H1 (cell line): ENCODE measurements around the gene CCDC71. TPM values are rescaled to one million over a fixed set of nuclear protein-coding genes. Genes with fewer than 3 reads are reported as not detected.

Experiments used
- CTCF ChIA-PET: fragments of 300-600 bp; sonication (Branson Sonifier 250); formaldehyde crosslinking; loops from one replicate; lab custom pipeline; 2021; ENCODE audit not compliant: partially characterized antibody; lab: Charles Lee
- POLR2A ChIA-PET: fragments of 300-600 bp; sonication (Branson Sonifier 250); formaldehyde crosslinking; loops from one replicate; lab custom pipeline; 2021; ENCODE audit warnings: inconsistent platforms; ENCODE audit not compliant: partially characterized antibody; lab: Charles Lee
- DNase-seq, 2 experiments: peaks; one replicate each; pipeline versions ENCODE4 v3.0.0 to v3.0.0-alpha.2; 2010 to 2022; ENCODE audit warnings: low spot score in 2 of 2, low read depth in 1 of 2, mixed read lengths in 1 of 2
- FAIRE-seq: peaks from 2 replicates; lab custom pipeline; 2011; peaks lifted over from hg19 to GRCh38; lab: Jason Lieb, UNC
- H2AFZ ChIP-seq: 2 replicates; pipeline ENCODE4 v1.8.1; 2012; ENCODE audit warnings: low read length, inconsistent platforms
- H2AK5ac ChIP-seq: 2 replicates; pipeline ENCODE4 v1.6.1; 2013; ENCODE audit warnings: low read depth, low read length
- H2BK120ac ChIP-seq: replicated peaks from 2 replicates; pipeline ENCODE3; 2013; ENCODE audit warnings: low read depth, low read length, inconsistent platforms
- H2BK12ac ChIP-seq: 2 replicates; pipeline ENCODE4 v1.6.1; 2013; ENCODE audit warnings: low read depth, low read length
- H2BK15ac ChIP-seq: 2 replicates; pipeline ENCODE4 v1.6.1; 2013; ENCODE audit warnings: low read length
- H2BK20ac ChIP-seq: 2 replicates; pipeline ENCODE4 v1.6.1; 2013; ENCODE audit warnings: low read length
- H2BK5ac ChIP-seq: 2 replicates; pipeline ENCODE4 v1.6.1; 2013; ENCODE audit warnings: low read depth, low read length
- H3K14ac ChIP-seq: 2 replicates; pipeline ENCODE4 v1.6.1; 2013; ENCODE audit warnings: inconsistent platforms; ENCODE audit not compliant: insufficient read length
- H3K18ac ChIP-seq: 2 replicates; pipeline ENCODE4 v1.6.1; 2013; ENCODE audit warnings: low read length; ENCODE audit errors: extremely low read depth
- H3K23ac ChIP-seq: 2 replicates; pipeline ENCODE4 v1.6.1; 2013; ENCODE audit warnings: inconsistent platforms; ENCODE audit not compliant: insufficient read length
- H3K23me2 ChIP-seq: 2 replicates; pipeline ENCODE4 v1.6.1; 2013; ENCODE audit warnings: low read depth, low read length
- H3K27ac ChIP-seq: 2 replicates; pipeline ENCODE4 v1.6.1; 2011; ENCODE audit warnings: low read depth, low read length, inconsistent platforms
- H3K27me3 ChIP-seq, 4 experiments: replicated peaks in 1 of 4; 1 replicate in 1 of 4; 2 replicates in 3 of 4; pipeline versions ENCODE4 v1.6.1 to v1.8.1; 2011 to 2013; ENCODE audit warnings: low read length in 3 of 4, mild to moderate bottlenecking in 3 of 4, inconsistent platforms in 2 of 4, mixed read lengths in 2 of 4, moderate library complexity in 1 of 4; ENCODE audit not compliant: control insufficient read depth in 3 of 4, insufficient read depth in 3 of 4; ENCODE audit errors: extremely low read depth in 1 of 4
- H3K36me3 ChIP-seq, 4 experiments: 2 replicates each; pipeline versions ENCODE4 v1.6.1 to v1.8.1; 2011 to 2013; ENCODE audit warnings: mild to moderate bottlenecking in 4 of 4, low read length in 3 of 4, moderate library complexity in 2 of 4, control low read depth in 1 of 4, inconsistent platforms in 1 of 4; ENCODE audit not compliant: insufficient read depth in 4 of 4, control insufficient read depth in 2 of 4
- H3K4ac ChIP-seq: replicated peaks from 2 replicates; pipeline ENCODE3; 2013; ENCODE audit warnings: low read length, low read depth, mixed read lengths, inconsistent platforms; ENCODE audit not compliant: insufficient read length
- H3K4me1 ChIP-seq, 4 experiments: replicated peaks in 1 of 4; 1 replicate in 1 of 4; 2 replicates in 3 of 4; pipeline versions ENCODE4 v1.6.1 to v1.8.1; 2011 to 2013; ENCODE audit warnings: low read length in 3 of 4, inconsistent platforms in 2 of 4, mixed read lengths in 1 of 4; ENCODE audit not compliant: insufficient read depth in 4 of 4, control insufficient read depth in 3 of 4
- H3K4me2 ChIP-seq, 2 experiments: 2 replicates each; pipeline versions ENCODE4 v1.6.1 to v1.8.1; 2011 to 2013; ENCODE audit warnings: low read depth in 2 of 2, low read length in 2 of 2, control low read depth in 1 of 2, inconsistent platforms in 1 of 2, mild to moderate bottlenecking in 1 of 2; ENCODE audit not compliant: insufficient read depth in 1 of 2
- H3K4me3 ChIP-seq, 4 experiments: fragments of 200-600, 300-600 bp in 1 of 4; sonication (generic), shearing (Covaris generic), sonication (Bioruptor Twin) in 1 of 4; 2 replicates each; pipeline versions ENCODE4 v1.5.1 to v1.8.1; 2011 to 2016; ENCODE audit warnings: low read length in 4 of 4, low read depth in 3 of 4, control low read depth in 2 of 4, inconsistent platforms in 2 of 4, mild to moderate bottlenecking in 2 of 4, mixed read lengths in 1 of 4, moderate library complexity in 1 of 4; ENCODE audit not compliant: insufficient read depth in 2 of 4; ENCODE audit errors: extremely low read depth in 1 of 4
- H3K56ac ChIP-seq: replicated peaks from 2 replicates; pipeline ENCODE3; 2013; ENCODE audit warnings: low read depth, mild to moderate bottlenecking, mixed read lengths, low read length, inconsistent platforms; ENCODE audit not compliant: insufficient read length
- H3K79me1 ChIP-seq: 2 replicates; pipeline ENCODE4 v1.6.1; 2013; ENCODE audit warnings: low read depth, low read length, control low read depth
- H3K79me2 ChIP-seq, 2 experiments: 2 replicates each; pipeline versions ENCODE4 v1.6.1 to v1.8.1; 2012 to 2013; ENCODE audit warnings: low read length in 2 of 2, mild to moderate bottlenecking in 2 of 2, inconsistent platforms in 1 of 2; ENCODE audit not compliant: insufficient read depth in 2 of 2, control insufficient read depth in 1 of 2
- H3K9ac ChIP-seq, 4 experiments: replicated peaks in 1 of 4; 1 replicate in 1 of 4; 2 replicates in 3 of 4; pipeline versions ENCODE4 v1.6.1 to v1.8.1; 2011 to 2013; ENCODE audit warnings: low read depth in 3 of 4, low read length in 3 of 4, control low read depth in 2 of 4, mild to moderate bottlenecking in 2 of 4, moderate library complexity in 2 of 4, inconsistent platforms in 1 of 4; ENCODE audit errors: extremely low read depth in 1 of 4
- H3K9me3 ChIP-seq, 2 experiments: 2 replicates each; pipeline versions ENCODE4 v1.6.1 to v1.8.1; 2012 to 2013; ENCODE audit warnings: mild to moderate bottlenecking in 2 of 2, moderate library complexity in 2 of 2, control low read depth in 1 of 2, inconsistent platforms in 1 of 2, low read depth in 1 of 2, low read length in 1 of 2, mixed read lengths in 1 of 2; ENCODE audit not compliant: insufficient read depth in 2 of 2
- H4K20me1 ChIP-seq, 2 experiments: replicated peaks in 1 of 2; 2 replicates each; pipeline versions ENCODE3 to v1.8.1; 2011 to 2013; ENCODE audit warnings: inconsistent platforms in 2 of 2, low read length in 2 of 2, mild to moderate bottlenecking in 1 of 2; ENCODE audit not compliant: insufficient read depth in 2 of 2, control insufficient read depth in 1 of 2
- H4K5ac ChIP-seq: 2 replicates; pipeline ENCODE4 v1.6.1; 2013; ENCODE audit warnings: low read length, low read depth, mixed read lengths, inconsistent platforms; ENCODE audit not compliant: insufficient read length
- H4K8ac ChIP-seq: 2 replicates; pipeline ENCODE4 v1.8.0; 2013; ENCODE audit warnings: mild to moderate bottlenecking, moderate library complexity, low read length, inconsistent platforms; ENCODE audit not compliant: insufficient read depth; ENCODE audit errors: extremely low read depth
- H4K91ac ChIP-seq: replicated peaks from 2 replicates; pipeline ENCODE3; 2013; ENCODE audit warnings: low read length, mixed read lengths, inconsistent platforms; ENCODE audit not compliant: insufficient read length
- ASH2L ChIP-seq: fragments of 200-600, 300-600 bp; sonication (generic); IDR thresholded peaks from one replicate; pipeline ENCODE4 v1.7.1; 2017; ENCODE audit warnings: low read length
- ATF2 ChIP-seq: IDR thresholded peaks from 2 replicates; pipeline ENCODE4 v1.6.1; 2012; ENCODE audit warnings: low read length, inconsistent platforms
- EGR1 ChIP-seq: IDR thresholded peaks from 2 replicates; pipeline ENCODE4 v1.6.1; 2011; ENCODE audit warnings: low read depth, low read length, borderline replicate concordance
- KDM1A ChIP-seq: fragments of 200-600, 300-600 bp; sonication (generic); IDR thresholded peaks from 2 replicates; pipeline ENCODE4 v1.7.1; 2016; ENCODE audit warnings: mild to moderate bottlenecking, low read length, borderline replicate concordance
- KDM4A ChIP-seq: IDR thresholded peaks from one replicate; pipeline ENCODE4 v1.7.1; 2012; ENCODE audit warnings: low read depth, mild to moderate bottlenecking, moderate library complexity, low read length, inconsistent platforms; ENCODE audit not compliant: severe bottlenecking
- SAP30 ChIP-seq: fragments of 300-600 bp; sonication (generic); IDR thresholded peaks from 2 replicates; pipeline ENCODE4 v1.7.1; 2012; ENCODE audit warnings: low read length, moderate library complexity, mild to moderate bottlenecking, inconsistent platforms; ENCODE audit not compliant: insufficient read depth, insufficient replicate concordance
- SIN3A ChIP-seq, 2 experiments: IDR thresholded peaks in 1 of 2; conservative IDR thresholded peaks in 1 of 2; 2 replicates each; pipeline ENCODE4 v1.6.1; 2011 to 2012; ENCODE audit warnings: low read length in 2 of 2, improper control_type of control experiment in 1 of 2, low read depth in 1 of 2, mild to moderate bottlenecking in 1 of 2
- TEAD4 ChIP-seq: IDR thresholded peaks from 2 replicates; pipeline ENCODE4 v1.6.1; 2012; ENCODE audit warnings: low read depth, low read length, inconsistent platforms, mixed read lengths
- WGBS, 2 experiments: shearing (Covaris generic) in 1 of 2; methylation state at CpG; one replicate each; pipeline versions ENCODE4 v1.1.6 to v1.1.7; 2013 to 2015; ENCODE audit warnings: low lambda C conversion rate in 2 of 2, mixed read lengths in 2 of 2, inconsistent platforms in 1 of 2, low coverage in 1 of 2, missing lambda C conversion rate in 1 of 2; ENCODE audit not compliant: insufficient replicate concordance in 2 of 2, insufficient coverage in 1 of 2, insufficient read length in 1 of 2; ENCODE audit errors: extremely low coverage in 1 of 2, missing lambda C conversion rate in 1 of 2; 5-methylcytosine and 5-hydroxymethylcytosine counted together
- polyA plus RNA-seq, 7 experiments: library from polyadenylated mRNA; depleted of rRNA in 3 of 7; stranded (reverse) in 5 of 7; unstranded in 2 of 7; fragments of >200 nt in 5 of 7; fragments of 200-250 nt in 2 of 7; gene quantifications; 1 replicate in 5 of 7; 2 replicates in 1 of 7; 4 replicates in 1 of 7; pipeline versions ENCODE4 v1.2.1 to v1.2.3, GENCODE V29; 2011 to 2013; ENCODE audit warnings: missing spikeins in 2 of 7, mixed read lengths in 2 of 7
- total RNA-seq: library from RNA; stranded (reverse); fragmentation: NEBNext Ultra II Directional; extraction: Animal tissue kit (Norgen Biotek cat#: 25700); gene quantifications from 2 replicates; pipeline ENCODE4 v1.2.1, GENCODE V29; 2021

Gene CCDC71
- total and polyA plus RNA-seq, 2 of the 8 experiments (the other 6 are each of a cell fraction or from before 2014, with no cell fraction given): 26.7 to 57.4 TPM

GRCh38 chr3:49132437-49133225 is 33.5 kb downstream of the CCDC71 start, which contains the start of gene LAMB2:
Gene LAMB2 (minus strand): TSS chr3:49133050. CDS start chr3:49132867, 183 bp downstream.
- ChIA-PET POLR2A (interaction anchor here (0.6 to 2.4 kb wide), 23 partner anchors 8 to 782 kb away, joined by 3 to 19 read pairs (median 3); partner anchors contain the start of genes DAG1, IMPDH2, NDUFAF3 and QARS1), CTCF (interaction anchor here (0.7 to 5.5 kb wide), 17 partner anchors 11 to 311 kb away, joined by 3 to 43 read pairs (median 3); partner anchors contain the start of genes KLHDC8B and USP19)
- H4K5ac ChIP-seq: peak within 1 kb of the TSS; percentile 90
- no peak within 1 kb of the TSS for H3K23ac ChIP-seq
- peak within 1 kb of the TSS; percentile 89 for H2BK5ac ChIP-seq
- H3K9ac ChIP-seq: peak within 1 kb of the TSS in 3 of 4 experiments; percentile 46 to 62 (median 48); a peak in 5 of 7 replicates
- peaks cover 0 to 8% (median 7%) of the 10 kb centered on the region in 4 experiments; a peak in 6 of 7 replicates for H3K4me1 ChIP-seq
- H2BK15ac ChIP-seq: peak within 1 kb of the TSS; percentile 25; the same call in 1 of the 2 replicates
- H2AK5ac ChIP-seq: peak within 1 kb of the TSS; percentile 75; the same call in 1 of the 2 replicates
- peak within 1 kb of the TSS; percentile 71 for H2BK12ac ChIP-seq
- peak within 1 kb of the TSS; percentile 87; the same call in 1 of the 2 replicates for H4K8ac ChIP-seq
- peak within 1 kb of the TSS; percentile 87 for H3K56ac ChIP-seq
- no peaks in the 10 kb centered on the region for H3K27me3 ChIP-seq
- no peaks in the 10 kb centered on the region for H3K79me2 ChIP-seq
- no peak within 1 kb of the TSS for H2BK20ac ChIP-seq
- peak within 1 kb of the TSS; percentile 76 to 90 for H3K4me2 ChIP-seq
- peak within 1 kb of the TSS; percentile 88 for H3K18ac ChIP-seq
- peaks cover 0 to 4% of the 10 kb centered on the region in 2 experiments for H4K20me1 ChIP-seq
- no peak for FAIRE-seq
- peak within 1 kb of the TSS; percentile 60 for H3K4ac ChIP-seq
- H4K91ac ChIP-seq: peak within 1 kb of the TSS; percentile 87
- 12% methylated on average over 21 of the region's 28 CpGs; no CpG with 5 or more reads in 1 of the 2 experiments for WGBS, 2 experiments
- H3K79me1 ChIP-seq: 0 out of 2 replicates have a peak, but pooled peaks cover 4% of the 10 kb centered on the region
- peak within 1 kb of the TSS; percentile 95 for H2AFZ ChIP-seq
- peaks cover 12% of the 10 kb centered on the region for H3K23me2 ChIP-seq
- H3K9me3 ChIP-seq: no peaks in the 10 kb centered on the region
- DNase-seq: peak; percentile 39 to 88
- peak within 1 kb of the TSS; percentile 70 for H3K14ac ChIP-seq
- peak within 1 kb of the TSS; percentile 93 for H2BK120ac ChIP-seq
- H3K36me3 ChIP-seq: 0 out of 8 replicates have a peak, but pooled peaks cover 0 to 2% (median 0%) of the 10 kb centered on the region in 4 experiments
- H3K4me3 ChIP-seq: peak within 1 kb of the TSS; percentile 62 to 92 (median 81)
- H3K27ac ChIP-seq: peak within 1 kb of the TSS; percentile 43
- TF ChIP-seq TEAD4: peak; percentile 29; the same call in 1 of the 2 replicates
- peak; percentile 88 for TF ChIP-seq SAP30
- TF ChIP-seq ATF2: no peak
- TF ChIP-seq KDM1A: no peak
- 0 out of 4 replicates have a peak, but pooled peaks have one; percentile 34 to 47 for TF ChIP-seq SIN3A (conservative IDR thresholded peaks at IDR 0.05 in 1 of 2, IDR thresholded peaks at IDR 0.05 in 1 of 2; ENCODE audit: low read depth in 1 of 2, low read length in 2 of 2)
- TF ChIP-seq ASH2L: peak; percentile 75
- no peak for TF ChIP-seq KDM4A
- 0 out of 2 replicates have a peak, but pooled peaks have one; percentile 49 for TF ChIP-seq EGR1
